Activated naive CD8-positive, alpha-beta T cell (primary cell): ENCODE measurements around the gene CALML3.

ENCODE experiments used
- H3K27ac Mint-ChIP-seq: one replicate; pipeline ENCODE4 v1.8.0; 2021; ENCODE audit warnings: mixed read lengths
- H3K27me3 Mint-ChIP-seq: one replicate; pipeline ENCODE4 v1.8.0; 2021; ENCODE audit warnings: mixed read lengths
- H3K36me3 Mint-ChIP-seq: one replicate; pipeline ENCODE4 v1.8.0; 2021; ENCODE audit warnings: mixed read lengths
- H3K4me1 Mint-ChIP-seq: one replicate; pipeline ENCODE4 v1.8.0; 2021; ENCODE audit warnings: low read depth, mixed read lengths
- H3K4me3 Mint-ChIP-seq: one replicate; pipeline ENCODE4 v1.8.0; 2021; ENCODE audit warnings: mild to moderate bottlenecking, mixed read lengths
- H3K9me3 Mint-ChIP-seq: one replicate; pipeline ENCODE4 v1.8.0; 2021; ENCODE audit warnings: low read depth, mixed read lengths

Gene CALML3

DNA sequence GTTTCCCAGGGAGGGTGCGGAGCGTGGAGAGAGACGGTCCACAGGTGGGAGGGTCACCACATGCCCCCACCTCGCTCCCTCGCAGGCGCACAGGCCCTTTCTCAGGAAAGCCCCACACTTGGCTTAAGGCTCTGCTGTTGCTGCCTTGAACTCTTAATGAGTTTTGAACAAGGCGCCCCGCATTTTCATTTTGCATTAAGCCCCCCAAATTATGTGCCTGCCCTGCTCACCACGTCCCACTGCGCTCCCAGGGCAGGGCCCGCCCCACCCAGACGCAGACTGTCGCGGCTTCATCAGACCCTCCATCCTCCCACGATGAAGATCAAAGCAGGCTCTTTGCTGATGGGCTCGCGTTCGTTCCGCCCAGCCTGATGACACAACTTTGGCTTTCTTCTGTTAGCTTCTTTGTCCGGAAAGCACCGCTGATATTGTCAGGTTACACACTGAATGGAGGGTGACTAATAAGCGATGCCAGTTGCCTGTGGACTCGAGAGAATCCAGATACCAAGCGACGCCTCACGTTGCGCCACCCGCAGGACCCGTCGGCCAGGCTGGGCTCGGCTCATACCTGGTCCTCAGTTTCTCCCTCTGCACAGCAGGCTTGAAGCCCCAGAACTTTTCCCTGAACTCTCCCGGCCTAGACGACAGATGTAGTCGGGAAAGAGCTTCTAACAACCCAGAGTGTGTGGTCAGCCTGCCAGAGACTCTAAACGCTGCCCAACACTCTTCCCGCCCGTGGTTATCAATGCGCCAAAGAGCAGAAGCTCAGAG is 9.5 kb downstream of the CALML3 start:
- Mint-ChIP-seq H3K27me3 (no peaks in the 10 kb centered on the region), H3K4me1 (peaks cover 2% of the 10 kb centered on the region), H3K27ac (no peak overlapping the region), H3K4me3 (no peak overlapping the region), H3K9me3 (no peaks in the 10 kb centered on the region), H3K36me3 (no peaks in the 10 kb centered on the region)

DNA sequence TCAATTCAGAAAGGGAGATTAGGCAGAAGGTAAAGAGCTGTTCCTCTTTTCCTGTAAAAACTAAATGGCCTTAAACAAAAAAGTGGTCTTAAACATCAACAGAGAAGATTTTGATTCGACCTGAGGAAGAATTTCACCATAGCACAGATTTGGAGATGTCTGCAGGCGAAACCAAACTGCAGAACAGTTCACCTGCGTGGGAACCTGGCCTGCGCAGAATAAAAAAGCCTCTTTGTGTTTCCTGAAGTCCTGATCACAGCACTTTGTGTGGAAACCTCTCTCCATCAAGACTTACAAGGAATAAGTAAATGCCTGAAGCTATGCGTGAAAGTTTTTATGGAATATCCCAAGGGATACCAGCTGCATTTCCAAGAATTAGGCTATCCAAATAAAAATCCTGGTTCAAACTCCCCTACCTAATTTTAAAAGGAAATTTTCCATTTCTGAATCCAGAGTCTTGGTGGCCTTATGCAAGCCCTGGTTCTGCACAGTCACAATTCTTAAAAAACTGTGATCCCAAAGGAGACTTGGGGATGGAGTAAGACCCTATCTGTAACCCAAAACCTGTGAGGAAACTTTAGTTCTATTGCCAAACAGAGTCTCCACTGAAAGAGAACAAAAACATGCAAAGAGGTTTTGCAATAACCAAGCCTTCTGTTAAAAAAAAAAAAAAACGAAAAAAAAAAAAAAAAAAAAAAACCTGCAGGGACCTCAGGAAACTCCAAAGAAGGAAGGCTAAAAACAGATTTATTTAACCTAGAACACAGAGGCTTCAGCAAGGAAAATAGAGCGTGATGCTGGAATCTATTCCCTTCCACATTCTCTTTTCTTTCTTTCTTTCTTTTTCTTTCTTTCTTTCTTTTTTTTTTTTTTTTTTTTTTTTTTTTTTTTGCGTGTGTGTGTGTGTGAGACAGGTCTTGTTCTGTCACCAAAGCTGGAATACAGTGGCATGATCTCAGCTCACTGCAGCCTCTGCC is 10.4 kb downstream of the CALML3 start:
- Mint-ChIP-seq H3K27ac (no peak overlapping the region), H3K27me3 (no peaks in the 10 kb centered on the region), H3K4me3 (no peak overlapping the region), H3K9me3 (no peaks in the 10 kb centered on the region), H3K36me3 (no peaks in the 10 kb centered on the region), H3K4me1 (peaks cover 2% of the 10 kb centered on the region)

GRCh38 chr10:5536486-5537081 is 11.8 kb downstream of the CALML3 start:
- Mint-ChIP-seq H3K36me3 (no peaks in the 10 kb centered on the region), H3K4me1 (peaks cover 2% of the 10 kb centered on the region), H3K9me3 (no peaks in the 10 kb centered on the region), H3K27me3 (no peaks in the 10 kb centered on the region), H3K4me3 (no peak overlapping the region), H3K27ac (no peak overlapping the region)

- peaks cover 6% of the 10 kb centered on the region for H3K9me3 Mint-ChIP-seq
- no peak overlapping the region for H3K4me3 Mint-ChIP-seq
- peaks cover 4% of the 10 kb centered on the region for H3K36me3 Mint-ChIP-seq
- H3K27me3 Mint-ChIP-seq, result no peaks in the 10 kb centered on the region
- no peak overlapping the region for H3K27ac Mint-ChIP-seq
- peaks cover 2% of the 10 kb centered on the region for H3K4me1 Mint-ChIP-seq
Observed at GRCh38 chr10:5537684-5538083, 12.9 kb downstream of the CALML3 start.

- Mint-ChIP-seq H3K4me1 (peaks cover 2% of the 10 kb centered on the region), H3K27ac (no peak overlapping the region), H3K36me3 (peaks cover 4% of the 10 kb centered on the region), H3K4me3 (no peak overlapping the region), H3K27me3 (no peaks in the 10 kb centered on the region), H3K9me3 (peaks cover 10% of the 10 kb centered on the region)
Observed at GRCh38 chr10:5538446-5538845, 13.7 kb downstream of the CALML3 start.

- Mint-ChIP-seq H3K9me3 (peaks cover 15% of the 10 kb centered on the region), H3K4me3 (no peak overlapping the region), H3K27me3 (no peaks in the 10 kb centered on the region), H3K36me3 (peaks cover 6% of the 10 kb centered on the region), H3K27ac (no peak overlapping the region), H3K4me1 (peaks cover 2% of the 10 kb centered on the region)
Observed at GRCh38 chr10:5538892-5539651, 14.3 kb downstream of the CALML3 start.

DNA sequence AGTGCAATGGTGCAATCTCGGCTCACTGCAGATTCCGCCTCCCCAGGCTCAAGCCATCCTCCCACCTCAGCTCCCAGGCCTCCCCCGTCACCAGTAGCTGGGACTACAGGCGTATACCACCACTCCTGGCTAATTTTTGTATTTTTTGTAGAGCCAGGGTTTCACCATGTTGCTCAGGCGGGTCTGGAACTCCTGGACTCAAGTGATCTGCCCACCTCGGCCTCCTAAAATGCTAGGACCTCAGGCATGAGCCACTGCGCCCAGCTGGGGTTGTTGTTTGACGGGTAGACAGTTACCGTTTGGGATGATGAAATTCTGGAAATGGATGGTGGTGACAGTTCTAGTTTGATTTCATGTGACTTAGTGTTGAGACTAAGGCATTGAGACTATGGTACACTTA is 15.3 kb downstream of the CALML3 start:
- no peak overlapping the region for H3K4me3 Mint-ChIP-seq
- no peaks in the 10 kb centered on the region for H3K27me3 Mint-ChIP-seq
- H3K36me3 Mint-ChIP-seq, result peaks cover 6% of the 10 kb centered on the region
- peaks cover 2% of the 10 kb centered on the region for H3K4me1 Mint-ChIP-seq
- no peak overlapping the region for H3K27ac Mint-ChIP-seq
- peaks cover 15% of the 10 kb centered on the region for H3K9me3 Mint-ChIP-seq

- no peaks in the 10 kb centered on the region for H3K27me3 Mint-ChIP-seq
- H3K36me3 Mint-ChIP-seq, result peaks cover 6% of the 10 kb centered on the region
- H3K4me3 Mint-ChIP-seq, result no peak overlapping the region
- no peak overlapping the region for H3K27ac Mint-ChIP-seq
- peaks cover 2% of the 10 kb centered on the region for H3K4me1 Mint-ChIP-seq
- peaks cover 15% of the 10 kb centered on the region for H3K9me3 Mint-ChIP-seq
Observed at GRCh38 chr10:5540891-5541290, 16.1 kb downstream of the CALML3 start.

- H3K4me3 Mint-ChIP-seq, result no peak overlapping the region
- H3K27ac Mint-ChIP-seq, result no peak overlapping the region
- peaks cover 6% of the 10 kb centered on the region for H3K36me3 Mint-ChIP-seq
- no peaks in the 10 kb centered on the region for H3K27me3 Mint-ChIP-seq
- peaks cover 2% of the 10 kb centered on the region for H3K4me1 Mint-ChIP-seq
- peaks cover 15% of the 10 kb centered on the region for H3K9me3 Mint-ChIP-seq
Observed at GRCh38 chr10:5542100-5542499, 17.3 kb downstream of the CALML3 start.

- H3K4me1 Mint-ChIP-seq, result peaks cover 2% of the 10 kb centered on the region
- no peak overlapping the region for H3K27ac Mint-ChIP-seq
- peaks cover 15% of the 10 kb centered on the region for H3K9me3 Mint-ChIP-seq
- H3K4me3 Mint-ChIP-seq, result no peak overlapping the region
- no peaks in the 10 kb centered on the region for H3K27me3 Mint-ChIP-seq
- H3K36me3 Mint-ChIP-seq, result peaks cover 6% of the 10 kb centered on the region
Observed at GRCh38 chr10:5543623-5544022, 18.9 kb downstream of the CALML3 start.

GRCh38 chr10:5544216-5544805 is 19.6 kb downstream of the CALML3 start:
- Mint-ChIP-seq H3K4me3 (no peak overlapping the region), H3K27ac (no peak overlapping the region), H3K4me1 (no peaks in the 10 kb centered on the region), H3K9me3 (peaks cover 15% of the 10 kb centered on the region), H3K36me3 (peaks cover 6% of the 10 kb centered on the region), H3K27me3 (no peaks in the 10 kb centered on the region)

DNA sequence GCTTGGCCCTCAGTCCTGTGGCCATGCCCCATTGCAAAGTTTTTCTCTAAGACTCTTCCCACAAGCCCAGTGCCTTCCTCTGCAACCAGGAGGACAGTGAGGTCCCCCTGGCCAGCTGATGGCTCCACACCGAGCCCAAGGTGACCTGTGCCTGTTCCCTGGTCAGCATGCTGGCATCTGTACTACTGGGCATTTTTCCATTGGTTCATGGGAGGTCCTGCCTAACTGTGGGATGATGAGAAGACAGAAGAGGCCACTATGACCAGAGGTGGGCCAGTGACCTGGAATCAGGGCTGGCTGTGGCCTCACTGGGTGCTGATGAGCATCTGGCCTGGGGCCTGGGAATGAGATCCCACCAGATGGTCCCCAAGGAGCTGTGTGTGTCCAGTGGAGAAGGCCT is 20.2 kb downstream of the CALML3 start:
- Mint-ChIP-seq H3K27ac (no peak overlapping the region), H3K4me3 (no peak overlapping the region), H3K9me3 (peaks cover 15% of the 10 kb centered on the region)

DNA sequence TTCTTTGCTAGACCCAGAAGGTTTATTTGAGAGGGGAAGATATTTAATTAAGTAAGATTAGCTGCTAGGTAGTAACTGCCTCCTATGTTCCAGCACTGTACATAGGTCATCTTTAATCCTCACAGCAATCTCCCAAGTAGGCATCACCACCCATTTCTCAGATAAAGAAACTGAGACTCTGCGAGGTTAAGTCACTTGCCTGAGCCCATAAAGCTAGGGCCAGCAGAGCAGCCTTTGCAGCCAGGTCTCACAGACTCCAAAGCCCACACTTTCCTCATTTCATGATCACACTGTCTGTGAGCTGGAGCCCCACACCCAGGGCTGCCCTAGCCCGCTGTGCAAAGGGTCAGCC is 20.6 kb downstream of the CALML3 start:
- Mint-ChIP-seq H3K36me3 (peaks cover 6% of the 10 kb centered on the region), H3K27ac (no peak overlapping the region), H3K4me1 (peaks cover 3% of the 10 kb centered on the region), H3K9me3 (peaks cover 15% of the 10 kb centered on the region), H3K4me3 (no peak overlapping the region), H3K27me3 (no peaks in the 10 kb centered on the region)

More for the DNA sequence above, 20.2 kb downstream of the CALML3 start:
- no peaks in the 10 kb centered on the region for H3K27me3 Mint-ChIP-seq
- H3K36me3 Mint-ChIP-seq, result peaks cover 6% of the 10 kb centered on the region
- H3K4me1 Mint-ChIP-seq, result peaks cover 2% of the 10 kb centered on the region
